A375 (cell line): ENCODE measurements around the gene SOS1. TPM values are rescaled to one million over a fixed set of nuclear protein-coding genes. Genes with fewer than 3 reads are reported as not detected.

Experiments
- small RNA-seq: library from RNA; depleted of rRNA; stranded (forward); fragments of <200 nt; gene quantifications from one replicate; pipeline ENCODE3, GENCODE V24; 2014
- total RNA-seq: library from RNA; depleted of rRNA; stranded (reverse); fragments of >200 nt; shearing (Covaris generic); gene quantifications from 2 replicates; pipeline ENCODE4 v1.2.3, GENCODE V29; 2014; rRNA removed

The SOS1 gene
- 7.8 and 8.1 TPM in 2 replicates for total RNA-seq

GRCh38 chr2:39120771-39121522 lies at the start of gene SOS1:
SOS1 (minus strand) TSS chr2:39121051; CDS start chr2:39120422, 629 bp downstream.

Small RNAs within 50 kb of the gene (small RNA-seq; reads per million reads assigned to genes)
- not detected for gene HSPE1P13
- gene RF00019 = not detected
- not detected for gene RN7SL96P
- gene RNU6-198P = not detected

Other genes starting within 250 kb of the SOS1 start
- gene DHX57, start 245.1 kb downstream of the SOS1 start, total RNA-seq = 25.0 and 28.4 TPM in 2 replicates
- 21.3 and 33.4 TPM in 2 replicates for gene MORN2, start 245.1 kb downstream of the SOS1 start, total RNA-seq
- gene ARHGEF33, start 231.2 kb downstream of the SOS1 start, total RNA-seq = not detected in 2 replicates
- gene CDKL4, start 122.9 kb upstream of the SOS1 start, total RNA-seq = 0.19 TPM in 1 of 2 replicates, not detected in the other